Transverse colon (tissue), 4 donors: ENCODE measurements around the gene KNSTRN. TPM values are rescaled to one million over a fixed set of nuclear protein-coding genes. Genes with fewer than 3 reads are reported as not detected.
A peak's percentile ranks its signal among the peaks of the same experiment; 100 is the strongest.

Source experiments
- DNase-seq: peaks from one replicate; pipeline ENCODE4 v3.0.0-alpha.2; 2019
- H3K27ac ChIP-seq, 4 donors: fragments of 200-600 bp; sonication (generic); 2 replicates each; pipeline ENCODE4 v1.5.1; 2016 to 2018; ENCODE audit warnings: inconsistent platforms in 4 of 4
- H3K27me3 ChIP-seq: fragments of 200-600 bp; sonication (generic); 2 replicates; pipeline ENCODE4 v1.5.1; 2017; ENCODE audit warnings: inconsistent platforms
- H3K36me3 ChIP-seq, 4 donors: fragments of 200-600 bp; sonication (generic); 2 replicates each; pipeline ENCODE4 v1.5.1; 2017 to 2019; ENCODE audit warnings: inconsistent platforms in 4 of 4
- H3K4me1 ChIP-seq, 4 donors: fragments of 200-600 bp; sonication (generic); 2 replicates each; pipeline ENCODE4 v1.5.1; 2017 to 2020; ENCODE audit warnings: inconsistent platforms in 4 of 4
- H3K4me3 ChIP-seq, 4 donors: fragments of 200-600 bp; sonication (generic); 1 replicate in 1 of 4; 2 replicates in 3 of 4; pipeline versions ENCODE4 v1.5.1 to v1.6.1; 2017 to 2019; ENCODE audit warnings: inconsistent platforms in 4 of 4
- H3K9me3 ChIP-seq, 2 donors: fragments of 200-600 bp; sonication (generic); 2 replicates each; pipeline ENCODE4 v1.5.1; 2017 to 2019; ENCODE audit warnings: inconsistent platforms in 2 of 2
- EP300 ChIP-seq: sonication (generic); formaldehyde crosslinking; IDR thresholded peaks from one replicate; pipeline ENCODE4 v1.6.1; 2017; ENCODE audit warnings: antibody characterized with exemption, low read depth
- POLR2A ChIP-seq: fragments of 450-650 bp; IDR thresholded peaks from one replicate; pipeline ENCODE4 v1.6.1; 2016; ENCODE audit warnings: antibody characterized with exemption, mild to moderate bottlenecking, moderate library complexity
- POLR2AphosphoS5 ChIP-seq, 3 donors: sonication (generic); formaldehyde crosslinking; IDR thresholded peaks; one replicate each; pipeline ENCODE4 v1.6.1; 2016; ENCODE audit warnings: antibody characterized with exemption in 3 of 3
- WGBS, 2 donors: methylation state at CpG; one replicate each; pipeline ENCODE4 v1.1.5; 2018; ENCODE audit warnings: low coverage in 1 of 2; 5-methylcytosine and 5-hydroxymethylcytosine counted together
- in situ Hi-C, 4 donors: fragments of 200-750 bp; cut with MboI; loops; one replicate each; pipeline versions ENCODE4 v1.15.0 to v1.15.1; 2017; ENCODE audit warnings: low sequenced_read_pairs in 3 of 4, low pct_ligation_motif_present in 1 of 4, low pct_unique_long_range_greater_than_20kb in 1 of 4
- intact Hi-C: fragments of 100-400 bp; cut with DNase I; formaldehyde crosslinking; loops from one replicate; pipeline ENCODE4 v1.15.1; 2023; ENCODE audit warnings: low total_unique reads
- total RNA-seq, 4 donors: library from RNA; depleted of rRNA; stranded (reverse); fragments of >200 nt; gene quantifications; one replicate each; pipeline ENCODE4 v1.1.0, GENCODE V29; 2016
- TF ChIP-seq, protein P1 (sequence below), 5 experiments: fragments of 200-600 bp in 3 of 5; fragments of 450-650 bp in 2 of 5; sonication (generic) in 3 of 5; IDR thresholded peaks; 1 replicate in 2 of 5; 2 replicates in 3 of 5; pipeline ENCODE4 v1.5.1; 2016 to 2017; ENCODE audit warnings: antibody characterized with exemption in 5 of 5, inconsistent platforms in 3 of 5, mild to moderate bottlenecking in 2 of 5, moderate library complexity in 1 of 5

Gene KNSTRN
- total RNA-seq, 4 donors from 2014 or later, result 7.5 to 80.4 (median 8.3) TPM

- peak; percentile 34 for DNase-seq
- TF ChIP-seq POLR2AphosphoS5 (IDR thresholded peaks at IDR 0.05) (no peak), POLR2A (no peak), EP300 (no peak)
- TF ChIP-seq, protein P1, sequence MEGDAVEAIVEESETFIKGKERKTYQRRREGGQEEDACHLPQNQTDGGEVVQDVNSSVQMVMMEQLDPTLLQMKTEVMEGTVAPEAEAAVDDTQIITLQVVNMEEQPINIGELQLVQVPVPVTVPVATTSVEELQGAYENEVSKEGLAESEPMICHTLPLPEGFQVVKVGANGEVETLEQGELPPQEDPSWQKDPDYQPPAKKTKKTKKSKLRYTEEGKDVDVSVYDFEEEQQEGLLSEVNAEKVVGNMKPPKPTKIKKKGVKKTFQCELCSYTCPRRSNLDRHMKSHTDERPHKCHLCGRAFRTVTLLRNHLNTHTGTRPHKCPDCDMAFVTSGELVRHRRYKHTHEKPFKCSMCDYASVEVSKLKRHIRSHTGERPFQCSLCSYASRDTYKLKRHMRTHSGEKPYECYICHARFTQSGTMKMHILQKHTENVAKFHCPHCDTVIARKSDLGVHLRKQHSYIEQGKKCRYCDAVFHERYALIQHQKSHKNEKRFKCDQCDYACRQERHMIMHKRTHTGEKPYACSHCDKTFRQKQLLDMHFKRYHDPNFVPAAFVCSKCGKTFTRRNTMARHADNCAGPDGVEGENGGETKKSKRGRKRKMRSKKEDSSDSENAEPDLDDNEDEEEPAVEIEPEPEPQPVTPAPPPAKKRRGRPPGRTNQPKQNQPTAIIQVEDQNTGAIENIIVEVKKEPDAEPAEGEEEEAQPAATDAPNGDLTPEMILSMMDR (IDR thresholded peaks at IDR 0.05), result no peak
- H3K36me3 ChIP-seq, result no peaks in the 10 kb centered on the region
- in situ Hi-C loops (no loop called here), intact Hi-C loops (no loop called here)
- no peaks in the 10 kb centered on the region for H3K9me3 ChIP-seq
- peak overlapping the region in 3 of 4 donors; percentile 52 to 95 (median 95) for H3K4me3 ChIP-seq
- peaks cover 23% of the 10 kb centered on the region for H3K27me3 ChIP-seq
- peak overlapping the region in 2 of 4 donors; percentile 84 to 89 for H3K27ac ChIP-seq
- H3K4me1 ChIP-seq, result peaks cover 25 to 57% (median 40%) of the 10 kb centered on the region in 4 donors
- 3 to 9% methylated on average over 6 to 14 of the region's 15 CpGs for WGBS, 2 donors
These were observed 57.0 kb downstream of the KNSTRN start for GRCh38 chr15:40439461-40439959.

DNA sequence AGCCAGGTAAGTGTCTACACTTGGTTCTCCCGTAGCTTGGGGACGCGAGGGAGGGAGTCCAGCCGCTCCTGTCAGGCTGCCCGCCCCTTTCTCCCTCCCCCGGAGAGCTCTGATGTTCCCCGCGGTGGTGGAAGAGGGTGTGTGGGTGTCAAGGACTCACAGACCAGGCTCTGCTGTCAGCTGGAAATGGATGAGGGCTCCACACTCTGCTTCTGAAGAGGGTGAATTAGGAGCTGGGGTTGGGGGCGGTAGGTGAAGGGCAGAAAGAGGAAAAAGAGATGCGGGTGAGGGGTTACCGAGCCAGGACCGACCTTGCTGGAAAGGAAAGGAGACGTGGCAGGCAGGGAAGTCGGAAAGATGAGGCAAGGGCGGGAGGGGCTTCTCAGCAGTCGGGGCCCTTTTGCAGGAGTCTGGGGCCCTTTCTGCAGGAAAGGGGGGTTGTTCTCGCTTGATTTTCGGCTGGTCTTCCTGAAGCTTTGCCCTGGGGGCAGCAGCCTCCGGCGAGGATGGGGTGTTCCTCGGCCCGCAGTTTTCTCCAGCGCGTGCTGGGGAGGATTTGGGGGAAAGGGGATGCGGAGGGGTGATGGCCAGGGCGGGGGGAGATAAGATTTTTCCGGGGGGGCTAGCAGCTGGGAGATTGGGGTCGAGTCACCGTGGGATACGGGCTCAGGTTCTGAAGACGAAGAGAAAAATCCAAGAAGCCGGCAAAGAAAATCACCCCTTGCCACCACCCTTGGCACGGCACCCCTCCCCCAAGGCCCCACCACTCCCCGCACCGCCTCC is 57.6 kb downstream of the KNSTRN start:
- intact Hi-C loops, result no loop called here
- peak overlapping the region; percentile 61 to 89 (median 74) for H3K27ac ChIP-seq
- in situ Hi-C loops, result no loop called here
- peaks cover 25 to 64% (median 43%) of the 10 kb centered on the region in 4 donors for H3K4me1 ChIP-seq
- H3K9me3 ChIP-seq, result no peaks in the 10 kb centered on the region
- DNase-seq, result peak; percentile 68
- WGBS, 2 donors, result 0 to 1% methylated on average over 8 to 35 of the region's 35 CpGs
- H3K27me3 ChIP-seq, result peaks cover 23% of the 10 kb centered on the region
- H3K4me3 ChIP-seq, result peak overlapping the region; percentile 40 to 95 (median 74)
- no peak for TF ChIP-seq POLR2AphosphoS5 (IDR thresholded peaks at IDR 0.05)
- no peak for TF ChIP-seq EP300
- no peak for TF ChIP-seq POLR2A
- no peaks in the 10 kb centered on the region for H3K36me3 ChIP-seq

DNA sequence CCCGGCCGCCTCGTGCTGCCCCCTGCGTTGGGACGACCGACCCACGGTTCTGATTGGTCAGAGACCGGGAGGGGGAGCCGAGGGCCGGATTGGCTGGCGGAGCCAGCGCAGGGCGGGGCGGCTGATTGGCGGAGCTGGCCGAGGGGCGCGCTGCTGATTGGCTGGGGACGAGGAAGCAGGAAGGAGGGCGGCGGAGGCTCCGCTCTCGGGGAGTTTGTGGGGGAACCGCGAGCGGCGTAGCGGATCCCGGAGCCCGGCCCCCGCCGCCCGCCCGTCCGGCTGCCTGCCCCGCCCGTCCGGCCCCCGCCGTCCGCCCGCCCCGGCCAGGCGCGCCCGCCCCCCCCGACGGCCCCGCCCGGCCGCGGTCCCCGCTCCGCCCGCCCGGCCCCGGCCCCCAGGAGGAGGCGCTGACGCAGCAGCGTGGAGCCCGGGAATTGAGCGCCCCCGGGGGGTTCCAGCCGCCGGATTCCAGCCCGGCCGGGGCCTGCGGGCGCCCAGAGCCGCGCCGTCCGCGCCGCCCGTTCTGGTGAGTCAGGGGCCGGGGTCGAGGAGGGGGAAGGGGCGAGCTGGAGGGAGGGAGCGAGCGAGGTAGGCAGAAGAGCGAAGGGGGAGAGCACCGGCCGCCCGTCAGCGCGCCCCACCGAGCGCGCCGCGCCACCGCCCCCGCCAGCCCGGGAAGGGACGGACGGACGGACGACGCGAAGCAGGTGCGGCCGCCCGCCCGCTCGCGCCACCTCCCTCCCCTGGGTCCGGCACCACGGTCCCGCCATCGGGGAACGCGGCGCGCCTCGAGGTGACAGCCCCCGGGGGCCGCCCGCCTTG is 58.4 kb downstream of the KNSTRN start, which contains the start of gene BAHD1:
BAHD1 (plus strand) TSS at position 211 of the 822 bp plus-strand sequence. CDS start 17,512 bp downstream, outside the sequence.
- TF ChIP-seq POLR2A, result peak; percentile 44
- no peak for TF ChIP-seq EP300
- TF ChIP-seq, protein P1 (IDR thresholded peaks at IDR 0.05), result peak in 1 of 5 experiments; percentile 2
- TF ChIP-seq POLR2AphosphoS5 (IDR thresholded peaks at IDR 0.05), result peak; percentile 17 to 58 (median 47)
- no peaks in the 10 kb centered on the region for H3K9me3 ChIP-seq
- H3K4me3 ChIP-seq, result peak within 1 kb of the TSS; percentile 95 to 98 (median 95)
- H3K4me1 ChIP-seq, result peaks cover 29 to 66% (median 46%) of the 10 kb centered on the region in 4 donors
- WGBS, 2 donors, result 1% methylated on average over 24 of the region's 119 CpGs; no CpG with 5 or more reads in 1 of the 2 donors
- H3K36me3 ChIP-seq, result no peaks in the 10 kb centered on the region
- H3K27me3 ChIP-seq, result peaks cover 18% of the 10 kb centered on the region
- intact Hi-C loops, result no loop called here
- in situ Hi-C loops, result no loop called here
- H3K27ac ChIP-seq, result peak within 1 kb of the TSS; percentile 84 to 91 (median 90)
- DNase-seq, result peak; percentile 98

DNA sequence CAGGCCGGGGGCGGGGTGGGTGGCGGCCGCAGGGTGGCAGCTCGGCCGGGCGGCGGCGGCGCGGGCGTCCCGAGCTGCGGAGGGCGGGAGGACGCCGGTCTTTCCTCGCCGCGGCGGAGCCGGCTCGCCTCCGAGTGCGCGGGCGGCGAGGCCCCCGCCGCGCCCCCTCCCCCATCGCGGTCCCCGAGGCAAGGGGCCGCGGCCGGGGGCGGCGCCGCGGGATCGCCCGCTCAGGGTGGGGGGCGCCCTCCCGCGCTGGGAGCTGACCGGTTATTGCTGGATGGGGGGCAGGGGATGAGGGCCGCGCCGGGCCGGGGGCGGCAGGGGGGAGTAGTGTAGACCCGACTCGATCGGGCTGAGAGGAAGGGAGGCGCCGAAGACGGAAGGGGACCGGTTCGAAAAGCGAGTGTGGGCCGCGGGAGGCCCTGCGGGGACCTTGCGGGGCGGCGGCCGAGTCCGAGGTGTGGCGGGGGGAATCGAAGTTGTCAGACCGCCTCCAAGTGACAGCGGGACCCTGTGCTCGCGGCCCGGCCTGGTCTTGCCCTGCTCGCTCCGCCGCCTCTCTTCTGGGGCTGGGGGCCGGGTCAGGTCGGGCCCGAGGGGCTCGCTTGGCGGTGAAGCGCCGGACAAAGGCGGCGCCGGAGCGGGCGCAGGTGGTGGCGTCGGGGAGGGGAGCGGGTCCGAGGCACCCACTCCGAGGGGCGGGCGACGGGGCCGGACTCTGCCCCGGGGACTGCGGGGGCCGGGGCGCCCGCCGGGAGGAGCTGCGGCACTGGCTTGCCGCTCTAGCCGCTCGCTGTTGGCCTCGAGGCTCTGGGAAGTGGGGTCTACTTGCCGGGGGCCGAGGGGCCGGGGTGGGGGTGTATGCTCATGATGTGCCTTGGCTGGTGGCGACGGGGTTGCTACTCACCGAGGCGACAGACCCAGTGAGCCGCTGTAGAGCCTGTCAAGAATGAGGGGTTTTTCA is 59.3 kb downstream of the KNSTRN start:
- 0% methylated on average over 23 of the region's 119 CpGs; no CpG with 5 or more reads in 1 of the 2 donors for WGBS, 2 donors
- Histone ChIP-seq H3K27ac (peak overlapping the region; percentile 84 to 91 (median 90)), H3K4me3 (peak overlapping the region; percentile 95 to 98 (median 95)), H3K36me3 (no peaks in the 10 kb centered on the region), H3K4me1 (peaks cover 27 to 61% (median 38%) of the 10 kb centered on the region in 4 donors), H3K9me3 (no peaks in the 10 kb centered on the region), H3K27me3 (peaks cover 11% of the 10 kb centered on the region)
- TF ChIP-seq EP300 (no peak), POLR2AphosphoS5 (IDR thresholded peaks at IDR 0.05) (no peak), POLR2A (no peak)
- TF ChIP-seq, protein P1 (IDR thresholded peaks at IDR 0.05), result peak in 1 of 5 experiments; percentile 20
- in situ Hi-C loops, result no loop called here
- intact Hi-C loops, result no loop called here
- peak; percentile 30 for DNase-seq
